Panc1 (cell line): Measurements from ENCODE around the gene CHRNA1. TPM values are rescaled to one million over a fixed set of nuclear protein-coding genes. Genes with fewer than 3 reads are reported as not detected.

Experiments used
- ATAC-seq: fragments of 200-7000 bp; cut with Tn5 transposase; 2 replicates; pipeline ENCODE4 v1.9.1; 2020; ENCODE audit warnings: mild to moderate bottlenecking, moderate library complexity
- BruUV-seq: library from RNA; stranded (reverse); fragments of 400-500 nt; replicated peaks from 2 replicates; lab custom pipeline; 2021; lab: Mats Ljungman, UMichigan
- CTCF ChIA-PET: fragments of 300-600 bp; sonication (Branson Sonifier 250); formaldehyde crosslinking; loops from one replicate; lab custom pipeline; 2022; ENCODE audit warnings: antibody characterized with exemption; lab: Charles Lee
- POLR2A ChIA-PET: fragments of 300-600 bp; sonication (Branson Sonifier 250); formaldehyde crosslinking; loops from one replicate; lab custom pipeline; 2022; ENCODE audit warnings: antibody characterized with exemption; lab: Charles Lee
- DNase-seq: peaks from one replicate; pipeline ENCODE4 v3.0.0-alpha.2; 2010; ENCODE audit warnings: low read depth, low spot score
- H3K27ac ChIP-seq: 2 replicates; pipeline ENCODE4 v1.5.1; 2011; ENCODE audit warnings: mild to moderate bottlenecking, low read length, inconsistent platforms
- H3K27me3 ChIP-seq: fragments of 200-500 bp; sonication (Bioruptor generic); 2 replicates; pipeline ENCODE4 v1.6.0; 2014; ENCODE audit warnings: low read length, inconsistent platforms; ENCODE audit not compliant: control insufficient read depth, insufficient read depth
- H3K36me3 ChIP-seq: fragments of 200-500 bp; sonication (Bioruptor generic); 2 replicates; pipeline ENCODE4 v1.5.1; 2014; ENCODE audit warnings: inconsistent platforms, mild to moderate bottlenecking, low read length, moderate library complexity; ENCODE audit not compliant: control insufficient read depth, insufficient read depth
- H3K4me1 ChIP-seq: 2 replicates; pipeline ENCODE4 v1.5.1; 2011; ENCODE audit warnings: inconsistent platforms, mild to moderate bottlenecking, low read length, moderate library complexity; ENCODE audit not compliant: control insufficient read depth, insufficient read depth
- H3K4me3 ChIP-seq, 2 experiments: 2 replicates each; pipeline ENCODE4 v1.5.1; 2011 to 2012; ENCODE audit warnings: low read depth in 2 of 2, low read length in 2 of 2, mild to moderate bottlenecking in 2 of 2, inconsistent platforms in 1 of 2, moderate library complexity in 1 of 2
- H3K9me3 ChIP-seq: fragments of 200-500 bp; sonication (Bioruptor generic); 2 replicates; pipeline ENCODE4 v1.5.1; 2014; ENCODE audit warnings: low read depth, mild to moderate bottlenecking, inconsistent platforms, low read length, moderate library complexity; ENCODE audit not compliant: control insufficient read depth, insufficient read depth
- POLR2AphosphoS5 ChIP-seq: IDR thresholded peaks from 2 replicates; pipeline ENCODE4 v1.6.1; 2012; ENCODE audit warnings: mild to moderate bottlenecking, low read depth, low read length, moderate library complexity
- SIN3A ChIP-seq: IDR thresholded peaks from 2 replicates; pipeline ENCODE4 v1.6.1; 2012; ENCODE audit warnings: low read depth, mild to moderate bottlenecking, low read length, moderate library complexity, borderline replicate concordance; ENCODE audit not compliant: insufficient read depth
- TCF7L2 ChIP-seq: IDR thresholded peaks from 2 replicates; pipeline ENCODE4 v1.6.1; 2011; ENCODE audit warnings: mild to moderate bottlenecking, low read depth, low read length, inconsistent platforms
- in situ Hi-C: cut with HindIII; loops from 2 replicates; pipeline ENCODE4 v1.10.0; 2016; ENCODE audit warnings: low sequenced_read_pairs, low pct_unique_long_range_greater_than_20kb
- intact Hi-C: fragments of 100-400 bp; cut with micrococcal nuclease; formaldehyde crosslinking; loops from one replicate; pipeline ENCODE4 v1.10.0; 2022; ENCODE audit not compliant: unreplicated experiment
- total RNA-seq: library from RNA; stranded (reverse); gene quantifications from one replicate; pipeline ENCODE4 v1.2.1, GENCODE V29; 2021; ENCODE audit not compliant: unreplicated experiment
- TF ChIP-seq, protein P1 (sequence below), 2 experiments: IDR thresholded peaks; 2 replicates each; pipeline ENCODE4 v1.6.1; 2011 to 2012; ENCODE audit warnings: low read depth in 2 of 2, control low read depth in 1 of 2, low read length in 1 of 2, mild to moderate bottlenecking in 1 of 2, moderate library complexity in 1 of 2; ENCODE audit not compliant: insufficient read depth in 1 of 2
- TF ChIP-seq, protein P2 (sequence below): fragments of 450-650 bp; IDR thresholded peaks from 2 replicates; pipeline ENCODE4 v1.5.1; 2017; ENCODE audit warnings: mild to moderate bottlenecking

Gene CHRNA1
- total RNA-seq, 1 experiment from 2014 or later: not detected

DNA sequence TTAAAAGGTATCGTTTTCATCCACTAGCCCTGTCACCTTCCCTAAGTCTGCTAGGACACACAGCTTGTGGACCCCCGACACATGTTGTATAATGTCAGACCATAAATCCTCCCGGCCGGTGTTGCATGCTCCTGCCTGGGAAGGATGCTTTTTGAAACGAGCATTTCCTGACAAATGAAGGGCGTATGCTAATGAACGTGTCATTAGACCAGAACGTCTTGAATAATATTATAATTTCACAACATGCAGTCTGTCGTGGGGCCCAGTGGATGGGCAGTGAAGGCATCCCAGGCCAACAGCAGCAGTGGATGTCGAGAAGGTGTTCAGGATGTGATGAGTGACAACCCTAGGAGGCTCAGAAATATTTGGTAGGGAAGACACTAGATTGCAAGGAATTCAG is 7.5 kb downstream of the CHRNA1 start:
- TF ChIP-seq, protein P1, sequence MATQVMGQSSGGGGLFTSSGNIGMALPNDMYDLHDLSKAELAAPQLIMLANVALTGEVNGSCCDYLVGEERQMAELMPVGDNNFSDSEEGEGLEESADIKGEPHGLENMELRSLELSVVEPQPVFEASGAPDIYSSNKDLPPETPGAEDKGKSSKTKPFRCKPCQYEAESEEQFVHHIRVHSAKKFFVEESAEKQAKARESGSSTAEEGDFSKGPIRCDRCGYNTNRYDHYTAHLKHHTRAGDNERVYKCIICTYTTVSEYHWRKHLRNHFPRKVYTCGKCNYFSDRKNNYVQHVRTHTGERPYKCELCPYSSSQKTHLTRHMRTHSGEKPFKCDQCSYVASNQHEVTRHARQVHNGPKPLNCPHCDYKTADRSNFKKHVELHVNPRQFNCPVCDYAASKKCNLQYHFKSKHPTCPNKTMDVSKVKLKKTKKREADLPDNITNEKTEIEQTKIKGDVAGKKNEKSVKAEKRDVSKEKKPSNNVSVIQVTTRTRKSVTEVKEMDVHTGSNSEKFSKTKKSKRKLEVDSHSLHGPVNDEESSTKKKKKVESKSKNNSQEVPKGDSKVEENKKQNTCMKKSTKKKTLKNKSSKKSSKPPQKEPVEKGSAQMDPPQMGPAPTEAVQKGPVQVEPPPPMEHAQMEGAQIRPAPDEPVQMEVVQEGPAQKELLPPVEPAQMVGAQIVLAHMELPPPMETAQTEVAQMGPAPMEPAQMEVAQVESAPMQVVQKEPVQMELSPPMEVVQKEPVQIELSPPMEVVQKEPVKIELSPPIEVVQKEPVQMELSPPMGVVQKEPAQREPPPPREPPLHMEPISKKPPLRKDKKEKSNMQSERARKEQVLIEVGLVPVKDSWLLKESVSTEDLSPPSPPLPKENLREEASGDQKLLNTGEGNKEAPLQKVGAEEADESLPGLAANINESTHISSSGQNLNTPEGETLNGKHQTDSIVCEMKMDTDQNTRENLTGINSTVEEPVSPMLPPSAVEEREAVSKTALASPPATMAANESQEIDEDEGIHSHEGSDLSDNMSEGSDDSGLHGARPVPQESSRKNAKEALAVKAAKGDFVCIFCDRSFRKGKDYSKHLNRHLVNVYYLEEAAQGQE (IDR thresholded peaks at IDR 0.05; ENCODE audit: insufficient read depth in 1 of 2, low read depth in 2 of 2, low read length in 1 of 2): no peak
- TF ChIP-seq TCF7L2 (no peak), SIN3A (no peak), POLR2AphosphoS5 (no peak)
- TF ChIP-seq, protein P2, sequence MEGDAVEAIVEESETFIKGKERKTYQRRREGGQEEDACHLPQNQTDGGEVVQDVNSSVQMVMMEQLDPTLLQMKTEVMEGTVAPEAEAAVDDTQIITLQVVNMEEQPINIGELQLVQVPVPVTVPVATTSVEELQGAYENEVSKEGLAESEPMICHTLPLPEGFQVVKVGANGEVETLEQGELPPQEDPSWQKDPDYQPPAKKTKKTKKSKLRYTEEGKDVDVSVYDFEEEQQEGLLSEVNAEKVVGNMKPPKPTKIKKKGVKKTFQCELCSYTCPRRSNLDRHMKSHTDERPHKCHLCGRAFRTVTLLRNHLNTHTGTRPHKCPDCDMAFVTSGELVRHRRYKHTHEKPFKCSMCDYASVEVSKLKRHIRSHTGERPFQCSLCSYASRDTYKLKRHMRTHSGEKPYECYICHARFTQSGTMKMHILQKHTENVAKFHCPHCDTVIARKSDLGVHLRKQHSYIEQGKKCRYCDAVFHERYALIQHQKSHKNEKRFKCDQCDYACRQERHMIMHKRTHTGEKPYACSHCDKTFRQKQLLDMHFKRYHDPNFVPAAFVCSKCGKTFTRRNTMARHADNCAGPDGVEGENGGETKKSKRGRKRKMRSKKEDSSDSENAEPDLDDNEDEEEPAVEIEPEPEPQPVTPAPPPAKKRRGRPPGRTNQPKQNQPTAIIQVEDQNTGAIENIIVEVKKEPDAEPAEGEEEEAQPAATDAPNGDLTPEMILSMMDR: no peak
- Histone ChIP-seq H3K27me3 (no peaks in the 10 kb centered on the region), H3K4me1 (no peaks in the 10 kb centered on the region), H3K27ac (no peak overlapping the region), H3K36me3 (no peaks in the 10 kb centered on the region), H3K9me3 (no peaks in the 10 kb centered on the region), H3K4me3 (no peak overlapping the region)
- ChIA-PET POLR2A (no interaction called here), CTCF (no interaction called here)
- in situ Hi-C loops: no loop called here
- intact Hi-C loops: no loop called here
- ATAC-seq: no peak
- no peak for DNase-seq
- BruUV-seq: no TSS peak

DNA sequence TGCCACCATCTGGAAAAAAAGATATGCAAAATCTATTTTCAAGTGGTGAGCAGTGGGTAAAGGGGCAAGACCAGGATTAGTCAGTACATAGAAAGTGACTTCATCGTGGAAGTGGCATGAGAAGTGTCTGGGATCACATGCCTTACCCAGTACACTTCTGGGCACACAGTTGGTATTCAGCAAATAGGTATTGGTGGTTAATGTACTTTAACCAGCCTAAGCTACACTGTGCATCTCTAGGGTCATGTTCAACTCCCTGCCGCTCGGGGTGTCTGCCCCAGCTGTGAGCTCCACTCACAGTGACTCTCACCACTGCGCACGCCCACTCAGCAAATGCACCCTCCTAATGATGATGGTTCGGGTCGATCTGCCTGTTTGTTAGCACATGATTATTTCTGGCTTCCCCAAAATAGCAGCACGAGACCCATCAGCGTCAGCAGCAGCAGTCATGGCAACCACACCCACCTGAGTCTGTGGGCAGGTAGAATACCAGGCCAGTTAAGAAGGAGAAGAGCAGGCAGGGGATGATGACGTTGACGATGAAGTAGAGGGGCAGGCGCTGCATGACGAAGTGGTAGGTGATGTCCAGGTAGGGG is 11.1 kb downstream of the CHRNA1 start:
- POLR2A ChIA-PET: no interaction called here
- in situ Hi-C loops: no loop called here
- Histone ChIP-seq H3K27me3 (no peaks in the 10 kb centered on the region; the same call in 1 of the 2 replicates), H3K36me3 (no peaks in the 10 kb centered on the region), H3K4me3 (no peak overlapping the region), H3K4me1 (no peaks in the 10 kb centered on the region), H3K27ac (no peak overlapping the region), H3K9me3 (no peaks in the 10 kb centered on the region)
- no peak for ATAC-seq
- no peak for DNase-seq
- no TSS peak for BruUV-seq
- TF ChIP-seq SIN3A (no peak), POLR2AphosphoS5 (no peak)
- TF ChIP-seq, protein P1 (IDR thresholded peaks at IDR 0.05; ENCODE audit: insufficient read depth in 1 of 2, low read depth in 2 of 2, low read length in 1 of 2): no peak
- CTCF ChIA-PET: no interaction called here
- intact Hi-C loops: no loop called here
